ENCODE results near the gene EXOSC2. TPM values are rescaled to one million over a fixed set of nuclear protein-coding genes. Genes with fewer than 3 reads are reported as not detected.

Gene EXOSC2
- polyA plus RNA-seq, 1 donor (not counting 4 experiments of a cell fraction or from before 2014, with no cell fraction given) = 37.5 TPM

GRCh38 chr9:130666393-130667119 is 27.0 kb upstream of the EXOSC2 start:
- no peak for DNase-seq (ENCODE audit: low read depth, low spot score)

GRCh38 chr9:130667120-130667435 is 26.5 kb upstream of the EXOSC2 start:
- Histone ChIP-seq H4K20me1 (ENCODE audit: control insufficient read depth, extremely low read depth, insufficient read depth, low read length) (peaks cover 3% of the 10 kb centered on the region), H3K27ac (ENCODE audit: control insufficient read depth, insufficient read depth, low read length) (no peak overlapping the region), H3K27me3 (ENCODE audit: control insufficient read depth, extremely low read depth, insufficient read depth, low read length) (peaks cover 67% of the 10 kb centered on the region), H3K9me1 (ENCODE audit: control insufficient read depth, extremely low read depth, insufficient read depth, low read length) (no peaks in the 10 kb centered on the region), H3K9ac (ENCODE audit: control insufficient read depth, extremely low read depth, insufficient read depth, low read length) (no peak overlapping the region), H3K36me3 (ENCODE audit: control insufficient read depth in 2 of 2, extremely low read depth in 1 of 2, insufficient read depth in 2 of 2, low read length in 2 of 2) (no peaks in the 10 kb centered on the region), H2AFZ (ENCODE audit: control insufficient read depth, low read length) (no peak overlapping the region), H3K4me2 (ENCODE audit: control insufficient read depth, extremely low read depth, insufficient read depth, low read depth, low read length) (no peak overlapping the region), H3K9me3 (ENCODE audit: control insufficient read depth, low read depth, low read length) (no peaks in the 10 kb centered on the region), H3K4me1 (ENCODE audit: control insufficient read depth, extremely low read depth, insufficient read depth, low read length) (no peaks in the 10 kb centered on the region), H3K4me3 (ENCODE audit: control insufficient read depth in 2 of 3, extremely low read depth in 1 of 3, insufficient read depth in 2 of 3, low read depth in 1 of 3, low read length in 3 of 3) (no peak overlapping the region), H3K79me2 (ENCODE audit: control insufficient read depth, insufficient read depth, low read length) (no peaks in the 10 kb centered on the region)
- dilution Hi-C loops (cut with MboI; ENCODE audit: extremely low pct_ligation_motif_present, low sequenced_read_pairs) = no loop called here
- FAIRE-seq (no peak), DNase-seq (ENCODE audit: low read depth, low spot score) (no peak)
- TF ChIP-seq, protein P1, sequence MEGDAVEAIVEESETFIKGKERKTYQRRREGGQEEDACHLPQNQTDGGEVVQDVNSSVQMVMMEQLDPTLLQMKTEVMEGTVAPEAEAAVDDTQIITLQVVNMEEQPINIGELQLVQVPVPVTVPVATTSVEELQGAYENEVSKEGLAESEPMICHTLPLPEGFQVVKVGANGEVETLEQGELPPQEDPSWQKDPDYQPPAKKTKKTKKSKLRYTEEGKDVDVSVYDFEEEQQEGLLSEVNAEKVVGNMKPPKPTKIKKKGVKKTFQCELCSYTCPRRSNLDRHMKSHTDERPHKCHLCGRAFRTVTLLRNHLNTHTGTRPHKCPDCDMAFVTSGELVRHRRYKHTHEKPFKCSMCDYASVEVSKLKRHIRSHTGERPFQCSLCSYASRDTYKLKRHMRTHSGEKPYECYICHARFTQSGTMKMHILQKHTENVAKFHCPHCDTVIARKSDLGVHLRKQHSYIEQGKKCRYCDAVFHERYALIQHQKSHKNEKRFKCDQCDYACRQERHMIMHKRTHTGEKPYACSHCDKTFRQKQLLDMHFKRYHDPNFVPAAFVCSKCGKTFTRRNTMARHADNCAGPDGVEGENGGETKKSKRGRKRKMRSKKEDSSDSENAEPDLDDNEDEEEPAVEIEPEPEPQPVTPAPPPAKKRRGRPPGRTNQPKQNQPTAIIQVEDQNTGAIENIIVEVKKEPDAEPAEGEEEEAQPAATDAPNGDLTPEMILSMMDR (optimal IDR thresholded peaks at IDR 0.05 in 1 of 3, IDR thresholded peaks at IDR 0.05 in 1 of 3, conservative IDR thresholded peaks at IDR 0.05 in 1 of 3; ENCODE audit: extremely low read depth in 1 of 3, insufficient read depth in 2 of 3, low read length in 3 of 3) = no peak
- TF ChIP-seq EZH2 (IDR thresholded peaks at IDR 0.05; ENCODE audit: low read length) = no peak

More at GRCh38 chr9:130666393-130667119, 27.0 kb upstream of the EXOSC2 start:
- peaks cover 5% of the 10 kb centered on the region for H4K20me1 ChIP-seq (ENCODE audit: control insufficient read depth, extremely low read depth, insufficient read depth, low read length)
- no peak overlapping the region for H3K9ac ChIP-seq (ENCODE audit: control insufficient read depth, extremely low read depth, insufficient read depth, low read length)
- no peak overlapping the region for H3K4me2 ChIP-seq (ENCODE audit: control insufficient read depth, extremely low read depth, insufficient read depth, low read depth, low read length)
- dilution Hi-C loops (cut with MboI; ENCODE audit: extremely low pct_ligation_motif_present, low sequenced_read_pairs) = no loop called here
- peaks cover 72% of the 10 kb centered on the region for H3K27me3 ChIP-seq (ENCODE audit: control insufficient read depth, extremely low read depth, insufficient read depth, low read length)
- H3K27ac ChIP-seq (ENCODE audit: control insufficient read depth, insufficient read depth, low read length) = no peak overlapping the region
- no peak overlapping the region for H3K4me3 ChIP-seq (ENCODE audit: control insufficient read depth in 2 of 3, extremely low read depth in 1 of 3, insufficient read depth in 2 of 3, low read depth in 1 of 3, low read length in 3 of 3)
- no peaks in the 10 kb centered on the region for H3K36me3 ChIP-seq (ENCODE audit: control insufficient read depth in 2 of 2, extremely low read depth in 1 of 2, insufficient read depth in 2 of 2, low read length in 2 of 2)
- TF ChIP-seq EZH2 (IDR thresholded peaks at IDR 0.05; ENCODE audit: low read length) = peak; percentile 12
- TF ChIP-seq, protein P1 (optimal IDR thresholded peaks at IDR 0.05 in 1 of 3, IDR thresholded peaks at IDR 0.05 in 1 of 3, conservative IDR thresholded peaks at IDR 0.05 in 1 of 3; ENCODE audit: extremely low read depth in 1 of 3, insufficient read depth in 2 of 3, low read length in 3 of 3) = no peak
- no peak for FAIRE-seq
- H3K9me3 ChIP-seq (ENCODE audit: control insufficient read depth, low read depth, low read length) = no peaks in the 10 kb centered on the region
- no peaks in the 10 kb centered on the region for H3K4me1 ChIP-seq (ENCODE audit: control insufficient read depth, extremely low read depth, insufficient read depth, low read length)
- H3K79me2 ChIP-seq (ENCODE audit: control insufficient read depth, insufficient read depth, low read length) = no peaks in the 10 kb centered on the region
- no peak overlapping the region for H2AFZ ChIP-seq (ENCODE audit: control insufficient read depth, low read length)
- H3K9me1 ChIP-seq (ENCODE audit: control insufficient read depth, extremely low read depth, insufficient read depth, low read length) = no peaks in the 10 kb centered on the region

All from keratinocyte (primary cell).